GM13976 (cell line): ENCODE results near the gene GDF7.
A peak's percentile ranks its signal among the peaks of the same experiment; 100 is the strongest.

Experiments
- DNase-seq: peaks from one replicate; pipeline ENCODE4 v3.0.0; 2012; ENCODE audit warnings: low spot score
- in situ Hi-C: fragments of 300-500 bp; cut with MboI; formaldehyde crosslinking; loops from one replicate; pipeline ENCODE4 v1.12.0; 2022; ENCODE audit warnings: low sequenced_read_pairs, mixed read lengths, inconsistent platforms; ENCODE audit not compliant: unreplicated experiment
- TF ChIP-seq, protein P1 (sequence below): IDR thresholded peaks from 2 replicates; pipeline ENCODE4 v1.5.1; 2012; ENCODE audit warnings: borderline replicate concordance, mild to moderate bottlenecking; ENCODE audit not compliant: insufficient read depth; ENCODE audit errors: extremely low read depth, missing control alignments, control extremely low read depth

Gene GDF7

DNA sequence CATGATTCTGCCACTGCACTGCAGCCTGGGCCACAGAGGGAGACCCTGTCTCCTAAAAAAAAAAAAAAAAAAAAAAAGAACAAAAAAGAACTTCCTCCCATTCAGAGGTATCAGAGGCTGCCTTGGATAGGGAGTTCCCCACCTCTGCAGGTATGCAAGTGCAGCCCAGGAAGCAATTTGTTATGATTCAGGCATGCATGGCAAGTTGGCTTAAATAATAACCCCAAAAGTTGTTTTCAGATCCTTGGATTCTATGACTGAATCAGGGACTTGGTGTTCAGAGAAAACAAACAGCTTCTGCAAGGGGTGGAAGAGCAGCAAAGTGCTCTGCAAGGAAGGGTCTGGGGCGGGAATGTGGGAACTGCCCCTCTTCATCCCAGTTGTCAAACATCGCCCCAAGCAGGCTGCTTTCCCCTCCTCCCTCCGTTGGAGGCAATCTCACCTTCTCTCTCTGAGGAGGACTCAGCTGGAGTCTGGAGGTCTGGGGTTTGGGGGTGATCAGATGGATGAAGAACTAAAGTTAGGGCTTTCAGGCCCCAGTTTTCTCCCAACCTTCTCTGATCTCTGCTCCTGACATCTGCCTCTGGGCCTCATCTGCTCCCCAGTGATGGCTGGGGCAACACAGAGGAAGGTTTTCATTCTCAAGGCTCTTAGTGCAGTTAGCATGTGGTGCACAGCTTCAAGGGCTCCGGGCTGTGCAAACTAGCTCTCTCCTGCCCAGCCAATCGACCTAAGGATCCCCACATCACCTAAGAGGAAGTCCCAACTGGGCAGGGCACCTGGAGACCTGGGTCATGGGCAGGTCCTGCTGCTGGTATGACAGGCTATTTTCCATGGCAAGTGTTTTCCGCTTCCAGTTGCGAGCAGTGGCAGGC is 3.5 kb upstream of the GDF7 start:
- TF ChIP-seq, protein P1, sequence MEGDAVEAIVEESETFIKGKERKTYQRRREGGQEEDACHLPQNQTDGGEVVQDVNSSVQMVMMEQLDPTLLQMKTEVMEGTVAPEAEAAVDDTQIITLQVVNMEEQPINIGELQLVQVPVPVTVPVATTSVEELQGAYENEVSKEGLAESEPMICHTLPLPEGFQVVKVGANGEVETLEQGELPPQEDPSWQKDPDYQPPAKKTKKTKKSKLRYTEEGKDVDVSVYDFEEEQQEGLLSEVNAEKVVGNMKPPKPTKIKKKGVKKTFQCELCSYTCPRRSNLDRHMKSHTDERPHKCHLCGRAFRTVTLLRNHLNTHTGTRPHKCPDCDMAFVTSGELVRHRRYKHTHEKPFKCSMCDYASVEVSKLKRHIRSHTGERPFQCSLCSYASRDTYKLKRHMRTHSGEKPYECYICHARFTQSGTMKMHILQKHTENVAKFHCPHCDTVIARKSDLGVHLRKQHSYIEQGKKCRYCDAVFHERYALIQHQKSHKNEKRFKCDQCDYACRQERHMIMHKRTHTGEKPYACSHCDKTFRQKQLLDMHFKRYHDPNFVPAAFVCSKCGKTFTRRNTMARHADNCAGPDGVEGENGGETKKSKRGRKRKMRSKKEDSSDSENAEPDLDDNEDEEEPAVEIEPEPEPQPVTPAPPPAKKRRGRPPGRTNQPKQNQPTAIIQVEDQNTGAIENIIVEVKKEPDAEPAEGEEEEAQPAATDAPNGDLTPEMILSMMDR: no peak
- no peak for DNase-seq
- in situ Hi-C loops: loop anchor here (10.0 kb wide), 1 partner anchor 301 kb away; no protein-coding TSS in a partner anchor

DNA sequence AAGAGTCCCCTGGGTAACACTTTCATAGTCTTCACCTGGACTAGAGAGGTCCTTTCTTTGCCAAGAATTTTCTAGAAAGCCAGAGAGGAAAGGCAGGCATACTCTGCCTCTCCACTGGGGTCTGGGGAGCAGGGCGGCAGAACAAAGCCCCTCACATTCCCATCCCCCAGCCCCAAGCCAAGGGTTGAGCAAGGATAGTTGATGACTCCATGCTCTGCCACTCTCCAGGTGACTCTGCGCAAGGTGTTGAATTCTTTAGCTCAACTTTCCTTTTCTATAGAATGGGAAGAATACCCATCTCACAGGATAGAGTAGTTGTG is 2.9 kb upstream of the GDF7 start:
- no peak for DNase-seq
- TF ChIP-seq, protein P1: no peak
- in situ Hi-C loops: loop anchor here (10.0 kb wide), 1 partner anchor 301 kb away; no protein-coding TSS in a partner anchor

DNA sequence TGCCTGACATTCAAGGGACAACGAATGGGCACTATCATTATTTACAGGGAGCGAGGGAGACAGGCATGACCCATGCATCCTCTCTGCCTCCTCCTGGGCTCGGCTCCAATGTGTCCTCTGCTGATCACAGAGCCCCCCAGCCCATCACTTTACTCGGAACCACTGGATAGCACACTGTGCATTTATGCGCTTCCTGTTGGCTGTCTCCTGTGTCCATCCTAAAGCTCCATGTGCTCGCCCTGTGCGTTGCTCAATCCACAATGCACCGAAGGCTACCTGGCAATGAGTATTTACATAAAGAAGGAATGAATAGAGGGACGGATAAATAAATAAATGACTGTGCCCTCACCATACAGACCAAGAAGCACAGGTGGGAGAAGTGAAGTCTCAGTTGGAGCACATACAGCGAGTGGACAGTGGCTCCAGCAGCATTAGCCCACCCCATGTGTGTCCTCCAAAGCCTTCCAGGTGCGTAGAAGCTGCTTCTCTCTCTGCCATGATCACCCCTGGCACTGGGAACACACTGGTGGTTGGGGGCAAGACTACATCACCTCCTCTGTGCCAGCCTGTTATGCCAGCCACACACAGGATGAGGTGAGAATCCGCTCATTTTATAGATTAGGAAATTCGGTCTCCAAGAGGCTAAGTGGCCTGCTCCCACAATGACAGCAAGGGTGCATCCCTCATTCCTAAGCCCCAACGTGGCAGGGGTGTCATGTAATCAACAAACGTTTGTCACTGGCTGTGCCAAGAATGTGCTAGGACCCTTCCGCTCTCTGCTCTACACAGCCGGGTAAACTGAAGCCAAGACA is 2.3 kb upstream of the GDF7 start:
- in situ Hi-C loops: loop anchor here (10.0 kb wide), 1 partner anchor 300 kb away; no protein-coding TSS in a partner anchor
- no peak for DNase-seq
- TF ChIP-seq, protein P1: no peak

DNA sequence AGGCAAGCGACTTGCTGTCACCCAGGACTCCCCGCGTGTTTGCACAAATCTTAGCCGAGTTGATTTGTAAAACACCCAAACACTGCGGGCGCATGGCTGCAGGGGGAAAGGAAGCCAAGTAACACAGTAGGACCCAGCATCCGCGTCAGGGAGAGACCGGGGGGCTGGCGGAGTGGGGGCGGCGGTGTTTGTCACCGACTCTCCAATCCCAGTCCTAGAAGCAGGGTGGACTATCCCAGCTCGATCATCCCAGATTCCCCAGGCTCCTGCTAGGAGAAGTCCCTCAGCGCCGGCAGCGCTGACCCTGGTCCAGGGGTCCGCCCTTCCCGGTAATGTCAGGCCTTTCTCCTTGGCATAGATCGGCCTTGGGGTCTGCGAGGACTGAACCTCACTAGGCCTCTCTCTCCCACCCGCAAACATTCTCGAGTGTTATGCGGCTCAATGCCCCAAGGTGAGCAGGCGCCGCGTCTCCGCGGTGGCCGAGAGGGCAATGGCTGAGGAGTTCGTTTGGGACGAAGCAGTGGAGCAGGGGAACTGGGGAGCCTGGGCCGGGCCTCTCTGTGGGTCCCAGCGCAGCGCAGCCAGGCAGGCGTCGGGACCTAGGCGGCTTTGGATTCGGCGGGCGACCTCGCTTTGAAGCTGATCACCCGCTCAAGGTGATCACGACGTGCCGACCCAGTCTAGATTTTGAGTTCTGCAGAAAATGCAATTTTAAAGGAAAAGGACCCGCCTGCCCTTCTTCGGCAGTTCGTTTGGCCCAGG is 1.5 kb upstream of the GDF7 start:
- TF ChIP-seq, protein P1: no peak
- DNase-seq: peak; percentile 39
- in situ Hi-C loops: loop anchor here (10.0 kb wide), 1 partner anchor 299 kb away; no protein-coding TSS in a partner anchor

DNA sequence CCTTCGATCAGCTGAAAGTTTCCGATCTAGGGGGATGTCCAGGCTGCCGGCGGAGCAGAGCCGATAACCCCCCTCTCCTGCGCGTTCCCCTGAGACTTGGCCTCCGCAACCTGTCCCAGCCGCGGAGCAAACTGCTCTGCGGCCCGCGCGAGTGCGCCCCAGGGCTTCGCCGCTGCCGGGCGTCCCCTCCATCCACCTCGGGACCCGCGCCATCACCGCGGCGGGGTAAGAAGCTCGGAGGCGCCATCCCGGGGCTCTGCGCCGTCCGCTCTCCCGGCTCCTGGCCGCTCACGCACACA is 990 bp upstream of the GDF7 start:
- TF ChIP-seq, protein P1: no peak
- DNase-seq: peak; percentile 57
- in situ Hi-C loops: loop anchor here (10.0 kb wide), 1 partner anchor 299 kb away; no protein-coding TSS in a partner anchor

DNA sequence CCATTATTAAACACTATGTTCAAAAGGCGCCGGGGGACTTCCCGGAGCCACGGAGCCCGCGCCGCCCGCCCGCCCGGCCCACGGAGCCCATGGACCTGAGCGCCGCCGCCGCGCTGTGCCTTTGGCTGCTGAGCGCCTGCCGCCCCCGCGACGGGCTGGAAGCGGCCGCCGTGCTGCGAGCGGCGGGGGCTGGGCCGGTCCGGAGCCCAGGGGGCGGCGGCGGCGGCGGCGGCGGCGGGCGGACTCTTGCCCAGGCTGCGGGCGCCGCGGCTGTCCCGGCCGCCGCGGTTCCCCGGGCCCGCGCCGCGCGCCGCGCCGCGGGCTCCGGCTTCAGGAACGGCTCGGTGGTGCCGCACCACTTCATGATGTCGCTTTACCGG is 197 bp downstream of the GDF7 start:
- DNase-seq: peak; percentile 68
- TF ChIP-seq, protein P1: no peak
- in situ Hi-C loops: loop anchor here (10.0 kb wide), 1 partner anchor 298 kb away; no protein-coding TSS in a partner anchor
